Stimulated activated CD4-positive, alpha-beta T cell treated with anti-CD3 and anti-CD28 coated beads, Interleukin-15, amount 100 ng/mL, for 48 hours (primary cell): ENCODE data around the gene MRGPRD.
"Not testable (repeated sequence)": the region's sequence is repeated elsewhere in the genome, so short reads cannot be mapped to it uniquely, and the experiment has no call there.

Source experiments
- DNase-seq, 2 donors: peaks; one replicate each; pipeline ENCODE4 v3.0.0-alpha.2; 2020; ENCODE audit warnings: low read depth in 2 of 2

The MRGPRD gene

DNA sequence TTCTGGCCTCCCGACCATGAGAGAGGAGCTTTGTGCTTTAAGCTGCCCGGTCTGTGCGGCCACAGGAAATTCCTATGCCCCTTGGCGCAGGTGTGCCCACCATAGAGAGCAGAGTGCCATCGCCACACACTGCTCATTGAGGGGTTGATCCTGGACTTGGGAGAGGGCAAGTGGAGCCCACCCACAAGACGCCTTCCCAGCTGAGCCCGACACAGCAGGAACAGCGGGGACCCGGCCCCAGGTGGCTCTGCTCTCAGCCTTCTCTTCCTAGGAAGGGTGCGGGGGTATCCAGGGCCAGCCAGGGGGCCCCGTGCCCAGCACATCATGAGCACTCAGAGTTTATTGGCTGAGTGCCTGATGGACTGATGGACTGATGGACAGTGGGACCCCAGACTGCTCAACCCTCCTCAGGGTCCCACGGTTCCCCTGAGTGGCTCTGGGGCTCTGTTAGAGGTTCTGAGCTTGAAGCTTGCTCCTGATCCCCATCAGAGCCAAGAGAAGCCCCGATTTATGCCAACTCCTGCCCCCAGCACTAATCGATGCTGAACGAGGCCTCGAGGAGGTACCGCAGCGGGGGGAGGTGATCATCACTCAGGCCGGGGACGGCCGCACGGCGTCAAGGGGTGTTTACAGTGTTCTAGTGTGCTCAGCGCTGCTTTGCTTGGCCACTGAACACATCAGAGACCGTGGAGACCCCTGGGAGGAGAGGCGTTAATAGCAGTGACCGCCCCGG, 13.5 kb upstream of the MRGPRD start:
- DNase-seq: no peak

DNA sequence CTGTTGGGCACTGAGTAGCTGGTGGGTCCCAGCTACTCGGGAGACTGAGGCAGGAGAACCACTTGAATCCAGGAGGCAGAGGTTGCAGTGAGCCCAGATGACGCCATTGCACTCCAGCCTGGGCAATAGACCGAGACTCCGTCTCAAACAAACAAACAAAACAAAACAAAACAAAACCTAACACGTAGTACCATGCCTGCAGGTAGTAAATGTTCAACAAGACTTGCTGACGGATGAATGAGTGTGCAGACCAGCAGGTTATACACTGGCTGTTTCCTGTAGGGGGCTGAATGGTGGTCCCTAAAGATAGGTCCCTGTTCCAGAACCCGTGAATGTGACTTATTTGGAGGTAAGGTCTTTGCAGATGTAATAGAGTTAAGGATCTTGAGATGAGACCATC, 12.8 kb upstream of the MRGPRD start:
- no peak for DNase-seq

DNA sequence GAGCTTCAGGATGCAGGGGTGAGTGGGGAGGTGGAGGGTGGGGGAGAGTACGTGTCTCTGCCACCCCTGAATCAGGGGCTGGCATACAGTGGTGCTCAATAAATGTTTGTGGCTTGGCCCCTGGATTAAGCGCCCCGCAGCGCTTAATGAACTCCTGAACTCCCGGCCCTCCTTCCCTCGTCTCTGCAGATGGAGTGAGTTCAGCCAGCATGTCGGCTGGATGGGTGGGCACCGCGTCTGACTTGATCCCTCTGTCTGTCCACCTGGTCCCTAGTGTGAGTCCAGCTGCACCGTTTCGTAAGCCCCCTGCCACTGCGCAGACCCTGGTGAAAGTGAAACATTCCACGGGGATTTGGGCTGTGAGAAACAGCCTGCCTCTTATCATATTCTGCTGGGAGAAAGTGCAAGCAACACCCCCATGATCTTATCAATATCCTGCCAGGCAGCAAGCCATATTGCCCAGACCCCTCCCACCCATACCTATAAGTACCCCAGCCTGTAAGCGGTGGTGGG, 12.0 kb upstream of the MRGPRD start:
- no peak for DNase-seq

DNA sequence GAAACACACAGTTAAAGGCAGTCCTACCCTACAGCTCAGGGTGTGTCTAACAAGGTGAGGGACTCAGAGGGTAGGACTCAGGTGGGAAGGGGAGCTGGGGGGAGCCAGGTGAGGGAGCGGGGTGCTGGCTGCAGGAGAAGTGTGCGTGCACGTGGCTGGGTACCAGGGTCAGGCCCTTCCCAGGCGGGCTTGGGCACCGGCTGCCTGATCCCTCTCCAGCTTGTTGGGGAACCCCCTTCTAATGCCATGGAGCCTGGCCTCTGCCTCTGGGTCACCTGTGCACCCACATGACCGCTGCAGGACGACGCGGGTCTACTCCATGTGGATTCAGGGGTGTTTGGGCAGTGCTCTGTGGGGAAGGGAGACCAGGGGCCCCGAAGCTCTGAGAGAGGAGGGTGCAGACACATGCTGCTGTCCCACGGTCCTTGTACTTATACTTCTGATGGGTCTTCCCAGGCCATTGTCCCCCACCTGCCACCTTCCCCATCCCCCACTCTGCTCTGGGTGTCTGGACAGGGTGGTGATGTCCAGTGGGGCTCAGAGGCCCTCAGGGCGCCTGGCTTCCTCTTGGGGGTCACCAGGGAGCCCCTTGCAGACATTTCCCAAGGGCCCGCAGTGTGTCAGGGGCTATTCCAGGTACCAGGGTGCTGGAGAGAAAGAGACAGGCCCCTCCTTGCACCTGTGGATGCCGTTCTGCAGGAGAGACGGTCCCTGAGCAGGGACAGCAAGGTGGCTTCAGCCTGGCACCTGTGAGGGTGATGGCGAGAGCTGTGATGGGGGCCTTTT, 10.4 kb upstream of the MRGPRD start:
- no peak for DNase-seq

DNA sequence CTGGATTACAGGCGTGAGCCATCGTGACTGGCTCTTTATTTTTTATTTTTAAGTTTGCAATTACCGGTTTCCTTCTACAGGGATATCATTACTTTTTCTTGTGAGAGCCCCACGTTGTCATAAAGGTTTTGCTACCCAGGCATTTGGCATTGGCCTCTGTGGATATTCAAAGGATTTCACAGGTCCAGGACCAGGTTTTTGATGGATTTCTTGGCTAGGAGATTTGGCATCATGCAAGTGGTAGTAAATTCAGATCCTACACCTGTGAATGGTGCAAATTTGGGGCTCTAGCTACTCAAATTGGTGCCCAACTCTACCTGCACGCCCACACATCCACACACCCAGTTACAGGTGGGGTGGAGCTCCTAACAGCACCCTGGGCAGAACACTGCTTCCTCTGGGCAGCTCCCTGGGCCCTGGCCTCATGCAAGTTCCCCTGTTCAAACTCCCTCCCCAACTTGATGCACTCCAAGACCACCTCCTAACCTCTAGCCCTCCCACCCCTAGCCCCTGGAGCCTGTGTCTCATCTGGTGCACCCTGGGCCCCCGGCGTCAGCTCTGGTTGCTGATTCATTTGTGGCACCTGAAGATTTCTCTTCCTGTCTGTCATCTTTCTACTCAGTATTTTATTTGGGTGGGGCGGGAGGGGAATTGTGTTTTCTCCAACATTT, 9.3 kb upstream of the MRGPRD start:
- no peak for DNase-seq

DNA sequence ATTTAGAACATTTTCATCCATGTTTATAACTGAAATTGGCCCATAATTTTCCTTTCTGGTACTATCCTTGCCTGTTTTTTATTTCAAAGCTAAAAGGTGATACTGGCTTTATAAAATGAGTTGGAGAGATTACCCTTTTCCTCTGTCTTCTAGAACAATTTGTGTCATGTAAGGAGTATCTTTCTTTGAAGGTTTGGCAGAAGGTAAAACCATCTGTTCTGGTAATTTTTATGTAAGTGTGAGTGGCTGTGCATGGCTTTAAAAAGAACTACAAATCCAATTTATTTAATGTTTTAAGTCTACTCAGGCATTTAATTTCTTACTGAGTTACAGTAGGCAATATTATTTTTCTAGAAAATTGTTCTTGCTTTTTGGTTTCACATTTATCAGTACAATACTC, 7.7 kb upstream of the MRGPRD start:
- no peak for DNase-seq

DNA sequence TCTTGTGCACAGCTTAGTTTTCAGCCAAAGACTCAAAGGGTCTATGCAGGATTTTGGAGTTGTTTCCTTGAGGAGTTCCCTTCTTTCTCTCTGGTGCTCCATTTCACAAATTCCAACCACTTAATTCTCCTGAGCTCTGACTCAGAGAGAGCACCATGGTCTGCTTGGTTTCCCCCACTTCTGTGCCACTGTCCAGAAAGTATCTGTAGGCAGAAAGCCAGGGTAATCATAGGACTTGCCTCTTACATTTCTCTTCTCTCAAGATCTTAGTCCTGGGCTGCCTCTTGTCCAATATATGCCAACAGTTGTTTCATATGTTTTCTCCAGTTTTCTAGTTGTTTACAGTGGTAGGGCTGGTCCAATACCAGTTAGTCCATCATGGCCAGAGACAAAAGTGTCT, 6.4 kb upstream of the MRGPRD start:
- DNase-seq: no peak

DNA sequence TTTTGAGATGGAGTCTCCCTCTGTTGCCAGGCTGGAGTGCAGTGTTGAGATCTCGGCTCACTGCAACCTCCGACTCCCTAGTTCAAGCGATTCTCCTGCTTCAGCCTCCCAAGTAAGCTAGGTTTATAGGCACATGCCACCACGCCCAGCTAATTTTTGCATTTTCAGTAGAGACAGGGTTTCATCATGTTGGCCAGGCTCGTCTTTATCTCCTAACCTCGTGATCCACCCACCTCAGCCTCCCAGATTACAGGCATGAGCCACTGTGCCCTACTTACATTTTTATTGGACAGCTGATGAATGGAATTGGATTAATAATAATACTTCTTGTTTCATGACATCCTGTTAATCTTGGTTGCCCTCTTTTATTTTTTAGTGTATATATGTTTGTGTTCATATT, 3.0 kb upstream of the MRGPRD start:
- DNase-seq: no peak

DNA sequence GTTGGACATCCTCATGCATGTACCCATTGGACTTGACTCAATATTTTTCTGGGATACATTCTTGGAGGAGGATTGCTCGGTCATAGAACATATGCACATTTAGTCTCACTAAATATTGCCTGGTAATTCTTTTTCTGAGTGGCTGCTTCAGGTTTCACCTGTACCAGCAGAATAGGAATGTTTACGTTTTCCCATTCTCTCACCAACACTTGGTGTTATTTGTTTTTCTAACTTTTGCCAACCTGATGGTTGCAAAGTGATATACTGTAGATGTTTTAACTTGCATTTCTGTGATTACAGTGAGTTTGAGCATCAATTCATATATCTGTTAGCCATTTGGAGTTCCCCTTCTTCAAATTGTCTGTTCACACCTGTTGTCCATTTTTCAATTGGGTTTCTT, 1.3 kb upstream of the MRGPRD start:
- DNase-seq: no peak

DNA sequence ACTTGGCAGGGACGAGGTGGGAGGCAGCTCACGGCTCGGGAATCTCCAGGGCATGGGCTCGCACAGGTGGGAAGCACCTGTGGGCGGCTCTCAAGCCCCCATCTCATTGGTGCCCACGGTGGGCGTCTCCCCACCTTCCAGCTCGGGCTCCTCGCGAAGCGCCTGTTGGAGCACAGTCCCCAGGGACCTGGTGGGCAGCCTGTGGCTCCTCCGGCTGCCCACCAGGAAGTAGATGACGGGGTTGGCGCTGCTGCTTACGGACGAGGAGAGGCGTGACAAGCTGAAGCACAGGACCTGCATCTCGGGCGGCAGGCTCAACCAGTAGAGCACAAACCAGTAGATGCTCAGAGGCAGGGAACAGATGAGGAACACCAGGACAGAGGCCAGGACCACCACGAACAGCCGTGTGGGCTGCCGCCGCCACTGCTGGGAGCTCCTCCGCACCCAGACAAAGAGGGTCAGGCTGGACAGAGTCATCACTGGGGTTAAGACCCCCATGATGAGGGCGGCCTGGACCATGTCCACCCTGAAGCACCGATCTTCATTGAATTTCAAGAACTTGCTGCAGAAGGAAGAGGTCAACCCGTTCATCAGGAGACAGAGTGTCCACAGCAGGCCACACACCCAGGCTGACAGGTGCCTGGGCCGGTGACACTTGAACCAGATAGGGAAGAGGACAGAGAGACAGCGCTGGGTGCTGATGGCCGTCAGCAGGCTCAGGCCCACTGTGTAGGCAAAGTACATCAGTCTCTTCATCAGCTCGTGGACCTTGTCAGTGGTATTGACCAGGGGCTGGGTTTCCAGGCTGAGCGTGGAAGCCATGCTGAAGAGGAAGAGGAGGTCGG, 633 bp downstream of the MRGPRD start:
- no peak for DNase-seq

DNA sequence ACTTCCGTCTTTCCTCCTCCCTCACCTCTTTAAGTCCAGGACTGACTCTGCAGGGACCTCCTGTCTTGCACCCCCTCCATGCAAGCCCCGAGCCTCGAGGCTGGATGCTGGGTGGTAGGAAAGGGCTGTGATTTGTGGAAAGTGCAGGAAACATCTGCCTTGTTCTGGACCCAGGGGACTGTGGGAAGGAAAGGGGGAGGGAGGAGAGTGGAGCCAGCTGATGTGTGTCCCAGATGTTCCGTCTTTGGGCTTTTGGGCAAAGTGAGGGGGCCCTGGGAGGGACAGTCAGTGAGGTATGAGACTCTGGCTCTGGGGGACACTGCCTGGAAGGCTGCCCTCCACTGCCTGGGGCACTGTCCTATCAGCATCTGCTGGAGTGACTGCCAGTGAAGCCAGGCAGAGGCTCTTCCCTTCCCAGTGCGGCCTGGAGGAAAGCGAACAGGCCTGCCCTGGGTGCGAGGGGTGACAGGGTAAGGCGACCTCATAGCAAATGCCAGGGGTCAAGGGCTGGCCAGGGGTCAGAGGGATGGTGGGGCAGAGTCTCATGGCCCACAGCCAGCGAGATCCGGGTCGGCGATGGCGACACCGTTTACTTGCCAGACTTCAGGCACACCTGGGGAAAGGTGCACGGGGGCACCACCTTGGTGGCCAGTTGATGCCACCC, 1.7 kb downstream of the MRGPRD start:
- DNase-seq: no peak

DNA sequence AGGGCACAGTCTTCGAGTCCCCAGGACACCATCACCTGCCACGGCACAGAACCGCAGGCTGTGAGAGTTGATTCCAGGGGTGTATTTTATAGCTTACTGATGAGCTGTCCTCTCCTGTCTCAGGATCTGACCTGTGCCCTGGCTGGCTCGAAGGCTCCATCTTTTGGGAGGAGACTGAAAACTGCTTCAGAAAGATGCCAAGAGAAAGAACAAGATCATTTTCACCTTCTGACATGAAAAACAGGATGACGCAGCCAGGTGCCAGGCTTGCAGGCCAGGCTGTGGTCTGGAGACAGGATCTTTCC, 2.2 kb downstream of the MRGPRD start:
- DNase-seq: no peak

DNA sequence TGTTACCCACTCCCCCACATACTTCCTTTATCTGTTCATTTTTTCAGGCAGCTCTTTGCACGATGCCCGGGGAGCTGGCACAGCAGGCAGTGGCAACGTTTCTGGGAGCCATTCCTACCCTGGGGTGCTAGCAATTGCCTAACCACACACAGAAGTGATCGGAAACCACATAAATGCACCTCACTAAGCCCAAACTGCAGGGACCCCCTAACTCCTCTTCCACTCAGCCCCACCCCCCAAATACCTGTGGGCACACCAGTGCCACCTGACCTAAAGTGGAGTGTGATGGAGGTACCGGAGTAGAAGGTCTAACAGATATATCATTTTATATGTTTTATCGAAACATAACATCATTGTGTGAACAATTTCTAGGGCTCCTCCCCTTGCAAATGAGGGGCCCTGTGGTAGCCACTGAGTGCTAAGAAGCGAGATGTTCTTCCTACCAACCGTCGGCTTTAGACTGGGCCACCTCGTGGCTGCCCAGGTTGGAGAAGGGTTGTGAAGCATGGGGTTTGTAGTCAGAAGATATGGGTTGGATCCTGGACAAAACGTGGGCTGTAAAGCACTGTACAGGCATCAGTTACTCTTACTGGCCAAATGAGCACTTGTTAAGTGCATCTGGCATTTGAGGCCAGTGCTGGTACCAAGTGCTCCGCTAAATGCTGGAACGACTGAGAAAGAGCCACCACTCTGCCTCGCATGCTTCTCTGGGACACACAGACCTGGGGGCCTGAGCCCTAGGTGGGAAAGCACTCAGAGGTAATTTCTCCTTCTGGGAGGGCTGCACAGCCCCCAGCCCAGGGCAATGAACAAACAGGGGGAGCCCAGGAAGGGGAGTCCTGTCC, 2.8 kb downstream of the MRGPRD start:
- no peak for DNase-seq

DNA sequence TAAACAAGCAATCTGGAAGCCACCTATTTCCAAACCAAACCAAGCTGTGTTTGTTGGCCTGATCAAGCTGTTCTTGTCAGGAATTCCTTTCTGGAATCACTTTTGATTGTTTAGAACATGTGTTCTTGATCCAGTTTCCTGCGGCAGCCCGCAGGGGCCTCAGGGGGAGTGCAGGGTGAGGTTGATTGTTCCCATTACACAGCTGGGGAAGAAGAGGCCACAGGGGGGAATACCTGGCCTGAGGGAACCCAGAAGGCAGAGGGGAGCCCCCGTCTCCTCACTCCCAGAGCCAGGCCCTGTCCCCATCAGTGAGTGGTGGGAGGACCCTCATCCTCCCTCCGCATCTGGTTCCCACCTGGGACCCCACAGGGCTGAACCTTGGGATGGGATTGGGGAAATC, 4.2 kb downstream of the MRGPRD start:
- no peak for DNase-seq

DNA sequence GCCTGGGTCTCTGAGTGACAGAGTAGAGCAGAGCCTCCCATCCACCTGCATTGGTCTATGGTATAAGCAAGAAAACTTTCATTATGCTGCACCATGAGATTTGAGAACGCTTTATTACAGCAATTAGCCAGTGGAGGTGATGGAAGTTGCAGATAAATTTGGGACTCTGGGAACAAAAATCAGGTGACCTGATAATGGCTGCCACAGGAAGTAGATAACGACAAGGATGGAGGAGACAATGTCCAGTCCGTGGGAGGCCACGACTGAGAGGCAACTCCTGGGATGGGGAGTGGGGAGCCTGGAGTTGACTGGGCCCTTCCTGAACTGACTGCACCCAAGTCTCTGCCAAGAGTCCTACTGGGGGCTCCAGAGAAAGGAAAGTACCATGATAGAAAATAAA, 4.7 kb downstream of the MRGPRD start:
- no peak for DNase-seq

DNA sequence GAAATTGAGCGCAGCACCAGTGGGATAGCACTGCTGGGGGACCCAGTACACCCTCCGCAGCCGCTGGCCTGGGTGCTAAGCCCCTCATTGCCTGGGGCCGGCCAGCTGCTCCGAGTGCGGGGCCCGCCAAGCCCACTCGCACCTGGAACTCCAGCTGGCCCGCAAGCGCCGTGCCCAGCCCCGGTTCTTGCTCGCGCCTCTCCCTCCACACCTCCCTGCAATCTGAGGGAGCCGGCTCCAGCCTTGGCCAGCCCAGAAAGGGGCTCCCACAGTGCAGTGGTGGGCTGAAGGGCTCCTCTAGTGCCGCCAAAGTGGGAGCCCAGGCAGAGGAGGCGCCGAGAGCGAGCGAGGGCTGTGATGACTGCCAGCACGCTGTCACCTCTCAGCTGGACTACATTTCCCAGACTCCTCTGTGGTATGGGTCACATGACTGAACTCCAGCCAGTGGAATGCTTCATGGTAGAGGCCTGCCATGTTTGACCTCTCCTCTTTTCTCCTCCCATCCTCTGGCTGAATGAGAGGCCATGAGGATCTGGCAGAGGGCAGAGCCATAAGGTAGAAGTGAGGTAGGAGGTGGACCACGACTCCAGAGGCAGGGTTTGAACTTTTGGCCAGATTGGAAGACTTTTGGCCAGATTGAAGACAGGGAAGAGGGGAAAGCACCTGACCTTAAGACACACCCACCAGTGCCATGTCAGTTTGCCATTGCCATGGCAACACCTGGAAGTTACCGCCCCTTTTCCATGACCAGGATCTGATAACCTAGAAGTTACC, 6.2 kb downstream of the MRGPRD start:
- no peak for DNase-seq

DNA sequence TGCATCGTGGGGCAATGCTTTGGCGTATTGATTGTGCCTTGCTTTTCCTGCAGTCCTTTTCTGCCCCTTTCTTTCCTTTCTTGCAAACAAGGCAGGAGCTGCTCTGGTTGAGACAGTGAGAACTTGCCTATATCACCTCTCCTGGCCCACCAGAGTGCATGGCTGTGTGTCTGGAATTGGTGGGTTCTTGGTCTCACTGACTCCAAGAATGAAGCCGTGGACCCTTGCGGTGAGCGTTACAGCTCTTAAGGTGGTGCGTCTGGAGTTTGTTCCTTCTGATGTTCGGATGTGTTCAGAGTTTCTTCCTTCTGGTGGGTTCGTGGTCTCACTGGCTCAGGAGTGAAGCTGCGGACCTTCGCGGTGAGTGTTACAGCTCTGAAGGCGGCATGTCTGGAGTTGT, 7.1 kb downstream of the MRGPRD start:
- DNase-seq: not testable (repeated sequence)

DNA sequence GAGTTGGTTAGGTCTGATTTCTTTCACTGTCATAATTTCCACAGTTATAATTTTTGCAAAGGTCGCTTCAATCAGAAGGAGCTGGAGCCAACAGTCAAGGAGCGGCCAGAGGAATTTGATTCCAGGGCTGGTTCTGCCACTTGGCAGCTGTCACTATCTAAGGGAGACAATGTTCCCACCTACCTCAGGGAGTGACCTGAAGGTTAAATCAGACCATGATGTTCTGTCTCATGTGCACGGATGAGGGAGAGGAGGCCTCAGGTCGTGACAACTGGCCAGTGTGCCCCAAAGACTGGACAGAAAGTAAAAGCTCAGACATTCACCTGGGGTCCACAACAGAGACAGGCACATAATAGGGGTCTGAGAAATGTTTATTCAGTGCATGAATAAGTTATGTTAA, 7.6 kb downstream of the MRGPRD start:
- DNase-seq: no peak

DNA sequence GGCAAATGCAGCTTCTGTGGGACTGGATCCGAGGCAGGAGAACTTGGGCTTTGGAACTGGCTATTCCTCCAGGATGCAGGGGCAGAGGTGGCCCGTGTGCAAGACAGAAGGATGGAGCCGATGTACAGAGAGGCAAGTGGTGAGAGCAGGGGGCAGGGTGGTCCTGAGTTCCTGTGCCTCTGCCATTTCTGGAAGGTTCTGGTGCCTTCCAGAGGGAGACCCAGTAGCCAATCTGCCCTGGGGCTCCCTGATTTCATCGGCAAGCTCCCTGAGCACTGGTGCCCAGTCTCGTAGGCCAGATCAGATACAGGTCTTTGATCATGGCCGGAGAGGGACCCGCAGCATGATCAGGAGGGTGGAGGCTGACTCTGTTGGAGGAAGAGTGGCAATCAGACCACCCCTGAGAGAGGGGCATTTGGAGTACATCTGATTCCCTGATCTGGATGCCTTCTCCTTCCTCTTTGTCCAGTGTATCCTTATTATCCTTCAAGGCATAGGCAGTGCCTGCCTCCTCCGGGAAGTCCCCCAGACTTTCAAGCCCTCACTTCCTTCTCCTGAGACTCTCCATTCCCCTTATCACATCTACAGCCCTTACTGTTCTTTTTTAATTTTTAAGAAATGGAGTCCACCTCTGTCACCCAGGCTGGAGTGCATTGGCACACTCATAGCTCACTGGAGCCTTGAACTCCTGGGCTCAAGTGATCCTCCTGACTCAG, 9.7 kb downstream of the MRGPRD start:
- DNase-seq: no peak
